Thoracic aorta (tissue), 2 donors: ENCODE results near the gene CHRNE. TPM values are rescaled to one million over a fixed set of nuclear protein-coding genes. Genes with fewer than 3 reads are reported as not detected.

ENCODE experiments used
- ATAC-seq: fragments of 150-250 bp; one replicate; pipeline ENCODE4 v1.8.0; 2017; ENCODE audit warnings: low read depth; ENCODE audit not compliant: insufficient number of reproducible peaks, low FRiP score
- DNase-seq: peaks from one replicate; pipeline ENCODE4 v3.0.0-alpha.2; 2020; ENCODE audit warnings: low spot score
- H3K27ac ChIP-seq, 2 donors: fragments of 200-600 bp; sonication (generic); 1 replicate in 1 of 2; 2 replicates in 1 of 2; pipeline ENCODE4 v1.5.1; 2016; ENCODE audit warnings: mild to moderate bottlenecking in 2 of 2, moderate library complexity in 2 of 2
- H3K27me3 ChIP-seq: fragments of 200-600 bp; sonication (generic); replicated peaks from 2 replicates; pipeline ENCODE4 v1.6.0; 2016; ENCODE audit warnings: mild to moderate bottlenecking; ENCODE audit not compliant: insufficient read depth
- H3K36me3 ChIP-seq: fragments of 200-600 bp; sonication (generic); one replicate; pipeline ENCODE4 v1.5.1; 2016
- H3K4me1 ChIP-seq, 2 donors: fragments of 200-600 bp; sonication (generic); 1 replicate in 1 of 2; 2 replicates in 1 of 2; pipeline versions ENCODE4 v1.5.1 to v1.6.0; 2016; ENCODE audit warnings: low read depth in 2 of 2, mild to moderate bottlenecking in 1 of 2; ENCODE audit not compliant: control insufficient read depth in 1 of 2
- H3K4me3 ChIP-seq: fragments of 200-600 bp; sonication (generic); 2 replicates; pipeline ENCODE4 v1.5.1; 2016; ENCODE audit warnings: mild to moderate bottlenecking
- H3K9me3 ChIP-seq: fragments of 200-600 bp; sonication (generic); 2 replicates; pipeline ENCODE4 v1.5.1; 2016
- total RNA-seq, 2 donors: library from RNA; depleted of rRNA; stranded (reverse); fragments of >200 nt; gene quantifications; one replicate each; pipeline versions ENCODE4 v1.1.0 to v1.2.3, GENCODE V29; 2016
- TF ChIP-seq, protein P1 (sequence below): fragments of 200-600 bp; sonication (generic); IDR thresholded peaks from one replicate; pipeline ENCODE4 v1.5.1; 2019; ENCODE audit warnings: antibody characterized with exemption

The CHRNE gene
- total RNA-seq, 2 donors from 2014 or later: 4.1 TPM; not detected in 1

DNA sequence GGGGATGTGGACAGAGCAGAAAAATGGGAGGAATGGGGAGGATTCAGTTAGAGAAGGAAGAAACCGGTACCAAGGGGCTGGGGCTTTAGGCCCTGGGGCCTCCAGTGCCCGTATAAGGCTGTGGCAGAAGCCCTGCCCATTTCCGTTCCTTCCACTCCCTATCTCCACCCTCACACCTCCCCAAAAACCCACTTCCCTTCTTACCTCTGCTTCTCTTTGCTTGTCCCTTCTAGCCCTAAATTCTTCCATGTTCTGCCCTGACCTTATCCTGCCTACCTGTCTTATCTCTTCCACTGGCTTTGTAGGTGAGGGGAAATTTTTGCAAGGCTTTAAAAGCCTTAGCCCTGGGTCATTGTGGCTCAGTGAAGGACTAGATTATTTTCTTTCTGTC is 41.3 kb upstream of the CHRNE start:
- TF ChIP-seq, protein P1, sequence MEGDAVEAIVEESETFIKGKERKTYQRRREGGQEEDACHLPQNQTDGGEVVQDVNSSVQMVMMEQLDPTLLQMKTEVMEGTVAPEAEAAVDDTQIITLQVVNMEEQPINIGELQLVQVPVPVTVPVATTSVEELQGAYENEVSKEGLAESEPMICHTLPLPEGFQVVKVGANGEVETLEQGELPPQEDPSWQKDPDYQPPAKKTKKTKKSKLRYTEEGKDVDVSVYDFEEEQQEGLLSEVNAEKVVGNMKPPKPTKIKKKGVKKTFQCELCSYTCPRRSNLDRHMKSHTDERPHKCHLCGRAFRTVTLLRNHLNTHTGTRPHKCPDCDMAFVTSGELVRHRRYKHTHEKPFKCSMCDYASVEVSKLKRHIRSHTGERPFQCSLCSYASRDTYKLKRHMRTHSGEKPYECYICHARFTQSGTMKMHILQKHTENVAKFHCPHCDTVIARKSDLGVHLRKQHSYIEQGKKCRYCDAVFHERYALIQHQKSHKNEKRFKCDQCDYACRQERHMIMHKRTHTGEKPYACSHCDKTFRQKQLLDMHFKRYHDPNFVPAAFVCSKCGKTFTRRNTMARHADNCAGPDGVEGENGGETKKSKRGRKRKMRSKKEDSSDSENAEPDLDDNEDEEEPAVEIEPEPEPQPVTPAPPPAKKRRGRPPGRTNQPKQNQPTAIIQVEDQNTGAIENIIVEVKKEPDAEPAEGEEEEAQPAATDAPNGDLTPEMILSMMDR: no peak
- no peaks in the 10 kb centered on the region for H3K27me3 ChIP-seq
- no peak overlapping the region for H3K4me3 ChIP-seq
- H3K4me1 ChIP-seq: peaks cover 30 to 62% of the 10 kb centered on the region in 2 donors
- ATAC-seq (no peak), DNase-seq (no peak)
- peaks cover 6% of the 10 kb centered on the region for H3K36me3 ChIP-seq
- peak overlapping the region; percentile 73 to 97 for H3K27ac ChIP-seq
- no peaks in the 10 kb centered on the region for H3K9me3 ChIP-seq

DNA sequence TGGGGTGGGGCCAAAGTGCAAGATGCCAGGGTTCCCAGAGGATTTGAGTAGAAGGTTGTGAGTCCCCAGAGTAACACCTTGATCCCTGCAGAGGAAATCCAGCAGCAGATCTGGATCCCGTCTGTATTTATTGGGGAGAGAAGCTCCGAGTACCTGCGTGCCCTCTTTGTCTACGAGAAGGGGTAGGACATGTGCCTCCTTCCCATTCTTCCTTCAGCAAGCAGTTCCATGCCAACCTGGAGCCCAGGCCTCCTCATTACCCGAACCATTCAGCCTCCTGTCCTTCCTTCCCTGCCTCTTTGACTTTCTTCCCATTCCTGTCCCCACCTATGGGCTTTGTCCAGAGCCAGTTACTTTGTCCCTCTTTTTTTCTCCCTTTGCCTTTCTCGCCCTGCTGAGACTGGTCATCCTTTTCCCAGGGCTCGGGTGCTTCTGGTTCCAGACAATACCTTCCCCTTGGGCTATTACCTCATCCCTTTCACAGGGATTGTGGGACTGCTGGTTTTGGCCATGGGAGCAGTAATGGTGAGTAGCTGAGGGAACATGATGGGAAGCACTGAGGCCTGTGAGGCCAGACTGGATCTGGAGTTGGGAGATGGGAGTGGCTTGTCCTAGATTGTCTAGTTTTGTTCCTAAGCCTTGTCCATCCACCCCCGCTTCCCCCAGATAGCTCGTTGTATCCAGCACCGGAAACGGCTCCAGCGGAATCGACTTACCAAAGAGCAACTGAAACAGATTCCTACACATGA is 40.0 kb upstream of the CHRNE start:
- H3K4me3 ChIP-seq: no peak overlapping the region
- DNase-seq (no peak), ATAC-seq (no peak)
- peaks cover 39 to 73% of the 10 kb centered on the region in 2 donors for H3K4me1 ChIP-seq
- H3K36me3 ChIP-seq: peaks cover 7% of the 10 kb centered on the region
- H3K9me3 ChIP-seq: no peaks in the 10 kb centered on the region
- H3K27me3 ChIP-seq: no peaks in the 10 kb centered on the region
- H3K27ac ChIP-seq: peak overlapping the region in 1 of 2 donors; percentile 50
- TF ChIP-seq, protein P1: no peak

DNA sequence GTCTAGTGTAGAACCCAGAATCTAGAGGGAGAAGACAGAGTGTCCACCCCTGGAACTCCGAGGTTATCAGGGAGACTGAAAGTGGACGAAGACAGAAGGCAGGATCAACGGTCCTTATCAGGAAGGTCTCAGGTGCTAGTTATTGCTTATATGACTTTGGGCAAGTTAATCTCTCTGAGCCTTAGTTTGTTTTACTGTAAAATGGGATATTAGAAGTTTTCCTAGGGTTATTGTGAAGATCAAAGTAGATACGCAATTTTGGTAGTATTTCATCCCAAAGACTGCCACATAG is 38.4 kb upstream of the CHRNE start:
- DNase-seq: no peak
- TF ChIP-seq, protein P1: no peak
- Histone ChIP-seq H3K27me3 (no peaks in the 10 kb centered on the region), H3K27ac (peak overlapping the region; percentile 76 to 95), H3K4me1 (peaks cover 38 to 69% of the 10 kb centered on the region in 2 donors), H3K36me3 (peaks cover 24% of the 10 kb centered on the region), H3K9me3 (no peaks in the 10 kb centered on the region), H3K4me3 (peak overlapping the region; percentile 92)
- no peak for ATAC-seq

DNA sequence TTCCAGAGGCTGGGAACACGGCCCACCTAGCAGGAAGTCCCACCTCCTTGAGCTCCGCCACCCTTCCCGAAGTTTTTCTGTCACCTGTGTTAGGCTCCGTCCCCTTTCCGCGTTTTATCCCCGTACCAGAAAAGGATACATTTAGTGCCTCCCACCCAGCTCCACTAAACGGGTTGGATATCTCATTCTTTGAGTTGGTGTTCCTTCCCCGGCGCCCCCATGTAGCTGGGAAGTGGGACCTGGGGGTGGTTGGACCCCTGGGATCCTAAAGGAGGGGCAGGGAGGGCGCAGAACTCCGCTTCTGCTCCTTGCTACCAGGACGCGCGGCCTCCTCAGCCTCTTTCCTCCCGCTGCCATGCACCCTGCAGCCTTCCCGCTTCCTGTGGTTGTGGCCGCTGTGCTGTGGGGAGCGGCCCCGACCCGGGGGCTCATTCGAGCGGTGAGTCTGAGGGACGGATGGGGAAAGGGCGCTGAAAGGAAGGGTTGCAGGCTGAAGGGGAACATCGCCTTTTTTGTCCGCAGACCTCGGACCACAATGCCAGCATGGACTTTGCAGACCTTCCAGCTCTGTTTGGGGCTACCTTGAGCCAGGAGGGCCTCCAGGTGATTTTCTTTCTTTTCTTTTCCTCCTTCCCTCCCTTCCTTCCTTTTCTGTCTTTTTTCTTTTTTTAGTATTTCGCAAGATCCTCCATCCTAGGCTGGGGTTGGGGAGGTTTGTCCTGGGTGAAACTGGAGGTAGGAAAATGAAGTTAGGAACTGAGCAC is 37.8 kb upstream of the CHRNE start:
- peaks cover 34 to 64% of the 10 kb centered on the region in 2 donors for H3K4me1 ChIP-seq
- DNase-seq: no peak
- TF ChIP-seq, protein P1: no peak
- peak overlapping the region; percentile 92 for H3K4me3 ChIP-seq
- H3K27ac ChIP-seq: peak overlapping the region; percentile 76 to 95
- peaks cover 25% of the 10 kb centered on the region for H3K36me3 ChIP-seq
- H3K9me3 ChIP-seq: no peaks in the 10 kb centered on the region
- no peaks in the 10 kb centered on the region for H3K27me3 ChIP-seq
- ATAC-seq: no peak

DNA sequence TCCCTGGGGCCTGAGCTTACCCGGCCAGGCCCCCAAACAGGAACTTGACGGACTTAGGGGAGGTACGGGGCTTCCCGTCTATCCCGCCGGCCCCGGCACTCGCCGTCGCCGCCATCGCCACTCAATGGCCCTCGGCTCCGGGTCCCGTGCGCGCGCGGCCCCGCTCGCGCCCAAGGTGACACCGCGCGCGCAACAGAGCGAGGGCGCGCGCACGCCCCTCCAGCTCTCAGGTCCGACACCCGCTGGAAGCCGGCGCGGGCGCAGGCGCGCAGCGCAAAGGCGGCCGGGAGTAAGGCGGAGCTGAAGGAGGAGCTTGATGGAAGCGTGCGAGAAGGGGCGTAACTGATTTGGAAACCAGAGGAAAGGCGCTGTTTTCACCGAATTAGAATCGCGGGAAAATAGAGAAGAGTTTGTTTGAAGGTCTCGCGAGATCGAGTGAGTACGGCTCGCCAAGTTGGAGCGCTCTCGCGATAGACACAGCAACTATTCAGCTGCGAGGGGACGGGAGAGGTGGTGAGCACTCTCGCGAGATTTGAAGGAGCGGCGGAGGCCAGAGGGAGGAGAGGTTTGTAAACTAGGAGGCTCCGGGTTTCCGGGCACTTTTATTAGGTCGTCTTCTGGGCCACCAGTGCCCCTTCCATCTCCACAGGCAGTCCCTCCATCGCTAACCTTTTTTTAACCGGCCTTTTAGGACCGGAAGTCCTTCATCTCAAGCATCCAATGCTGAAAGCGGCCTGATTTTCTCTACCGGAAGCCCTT is 37.1 kb upstream of the CHRNE start, which contains the start of the genes RNF167 and SLC25A11:
TSS of gene RNF167 (plus strand) at position 473 of the 759 bp plus-strand sequence. CDS start 642 bp downstream, outside the sequence.
TSS of gene SLC25A11 (minus strand) at position 251 of the 759 bp plus-strand sequence. CDS start at position 115, 136 bp downstream.
- Histone ChIP-seq H3K36me3 (peaks cover 22% of the 10 kb centered on the region), H3K27me3 (no peaks in the 10 kb centered on the region), H3K4me1 (peaks cover 26 to 56% of the 10 kb centered on the region in 2 donors), H3K4me3 (peak within 1 kb of the TSS; percentile 92), H3K9me3 (no peaks in the 10 kb centered on the region), H3K27ac (peak within 1 kb of the TSS; percentile 76 to 95)
- peak; percentile 95 for ATAC-seq
- TF ChIP-seq, protein P1: peak; percentile 16
- peak; percentile 88 for DNase-seq
